Stimulated activated CD8-positive, alpha-beta memory T cell treated with anti-CD3 and anti-CD28 coated beads, Interleukin-7, amount 100 ng/mL, for 48 hours (primary cell): ENCODE results near the gene ESR1.
"Not testable (repeated sequence)": the region's sequence is repeated elsewhere in the genome, so short reads cannot be mapped to it uniquely, and the experiment has no call there.

Experiments
- DNase-seq, 2 donors: peaks; one replicate each; pipeline ENCODE4 v3.0.0-alpha.2; 2020; ENCODE audit warnings: low read depth in 1 of 2; ENCODE audit errors: extremely low read depth in 1 of 2

The ESR1 gene

GRCh38 chr6:152124429-152125074, 317.1 kb downstream of the ESR1 start:
- no peak for DNase-seq

- no peak for DNase-seq
Observed at GRCh38 chr6:152127432-152128165, 320.1 kb downstream of the ESR1 start.

- no peak for DNase-seq
Observed at GRCh38 chr6:152129691-152130151, 322.2 kb downstream of the ESR1 start.

GRCh38 chr6:152130441-152130840, 323.0 kb downstream of the ESR1 start:
- DNase-seq: no peak

GRCh38 chr6:152135755-152136448, 328.4 kb downstream of the ESR1 start:
- no peak for DNase-seq

GRCh38 chr6:152136449-152136825, 329.0 kb downstream of the ESR1 start:
- no peak for DNase-seq

- not testable (repeated sequence) for DNase-seq
Observed at GRCh38 chr6:152138344-152138743, 330.9 kb downstream of the ESR1 start.

GRCh38 chr6:152142105-152142504, 334.6 kb downstream of the ESR1 start:
- no peak for DNase-seq

GRCh38 chr6:152143359-152143758, 335.9 kb downstream of the ESR1 start:
- no peak for DNase-seq

GRCh38 chr6:152146385-152146784, 338.9 kb downstream of the ESR1 start:
- no peak for DNase-seq

- DNase-seq: no peak
Observed at GRCh38 chr6:152147269-152147668, 339.8 kb downstream of the ESR1 start.

GRCh38 chr6:152148412-152148811, 340.9 kb downstream of the ESR1 start:
- DNase-seq: no peak

- no peak for DNase-seq
Observed at GRCh38 chr6:152150196-152150595, 342.7 kb downstream of the ESR1 start.

- DNase-seq: no peak
Observed at GRCh38 chr6:152151920-152152319, 344.4 kb downstream of the ESR1 start.

GRCh38 chr6:152154559-152155356, 347.3 kb downstream of the ESR1 start:
- no peak for DNase-seq

- no peak for DNase-seq
Observed at GRCh38 chr6:152155792-152156191, 348.3 kb downstream of the ESR1 start.

GRCh38 chr6:152160346-152160745, 352.9 kb downstream of the ESR1 start:
- no peak for DNase-seq

GRCh38 chr6:152161501-152161900, 354.0 kb downstream of the ESR1 start:
- no peak for DNase-seq

GRCh38 chr6:152164957-152165356, 357.5 kb downstream of the ESR1 start:
- no peak for DNase-seq

GRCh38 chr6:152166497-152166896, 359.0 kb downstream of the ESR1 start:
- no peak for DNase-seq

- no peak for DNase-seq
Observed at GRCh38 chr6:152166897-152167296, 359.4 kb downstream of the ESR1 start.
